H9 (cell line): ENCODE data around the gene POU2AF1. TPM values are rescaled to one million over a fixed set of nuclear protein-coding genes. Genes with fewer than 3 reads are reported as not detected.

ENCODE experiments used
- DNase-seq: peaks from one replicate; pipeline ENCODE4 v3.0.0-alpha.2; 2017
- H2AFZ ChIP-seq: one replicate; pipeline ENCODE4 v1.6.1; 2013; ENCODE audit warnings: mild to moderate bottlenecking, low read length, control low read depth, moderate library complexity
- H2AK5ac ChIP-seq: 2 replicates; pipeline ENCODE4 v1.6.1; 2013; ENCODE audit warnings: low read length, control low read depth, mixed read lengths; ENCODE audit not compliant: insufficient read length
- H2BK120ac ChIP-seq: one replicate; pipeline ENCODE4 v1.6.1; 2013; ENCODE audit warnings: low read depth, mild to moderate bottlenecking, low read length, control low read depth, inconsistent platforms; ENCODE audit not compliant: poor library complexity, severe bottlenecking
- H2BK12ac ChIP-seq: 2 replicates; pipeline ENCODE4 v1.6.1; 2013; ENCODE audit warnings: low read length, control low read depth, mixed read lengths, low read depth; ENCODE audit not compliant: insufficient read length
- H2BK15ac ChIP-seq: 2 replicates; pipeline ENCODE4 v1.6.1; 2013; ENCODE audit warnings: low read depth, low read length, control low read depth
- H2BK20ac ChIP-seq: one replicate; pipeline ENCODE4 v1.6.1; 2013; ENCODE audit warnings: low read depth, mild to moderate bottlenecking, low read length, control low read depth, inconsistent platforms; ENCODE audit not compliant: poor library complexity, severe bottlenecking
- H2BK5ac ChIP-seq: 2 replicates; pipeline ENCODE4 v1.6.1; 2013; ENCODE audit warnings: low read length, control low read depth, mixed read lengths; ENCODE audit not compliant: insufficient read length
- H3K14ac ChIP-seq: 2 replicates; pipeline ENCODE4 v1.6.1; 2013; ENCODE audit warnings: low read length, control low read depth; ENCODE audit not compliant: insufficient read depth
- H3K18ac ChIP-seq: 2 replicates; pipeline ENCODE4 v1.6.1; 2013; ENCODE audit warnings: low read depth, mild to moderate bottlenecking, mixed read lengths, low read length, control low read depth; ENCODE audit not compliant: insufficient read length
- H3K23ac ChIP-seq: 2 replicates; pipeline ENCODE4 v1.6.1; 2013; ENCODE audit warnings: low read length, control low read depth, mixed read lengths, low read depth; ENCODE audit not compliant: insufficient read length
- H3K23me2 ChIP-seq: 2 replicates; pipeline ENCODE4 v1.6.1; 2013; ENCODE audit warnings: low read depth, mild to moderate bottlenecking, mixed read lengths, low read length, control low read depth; ENCODE audit not compliant: insufficient read length, poor library complexity, severe bottlenecking
- H3K27ac ChIP-seq: 2 replicates; pipeline ENCODE4 v1.5.1; 2013; ENCODE audit warnings: low read length, control low read depth, mixed read lengths, low read depth; ENCODE audit not compliant: insufficient read length
- H3K27me3 ChIP-seq: 2 replicates; pipeline ENCODE4 v1.6.1; 2013; ENCODE audit warnings: low read length, control low read depth, inconsistent platforms; ENCODE audit not compliant: insufficient read depth
- H3K4ac ChIP-seq: 2 replicates; pipeline ENCODE4 v1.6.1; 2013; ENCODE audit warnings: low read depth, mild to moderate bottlenecking, control low read depth, inconsistent platforms, low read length, moderate library complexity
- H3K4me1 ChIP-seq: 2 replicates; pipeline ENCODE4 v1.6.1; 2013; ENCODE audit warnings: low read length, control low read depth, inconsistent platforms; ENCODE audit not compliant: insufficient read depth
- H3K4me2 ChIP-seq: 2 replicates; pipeline ENCODE4 v1.6.1; 2013; ENCODE audit warnings: low read length, control low read depth, mixed read lengths; ENCODE audit not compliant: insufficient read length, insufficient read depth
- H3K56ac ChIP-seq: 2 replicates; pipeline ENCODE4 v1.6.1; 2013; ENCODE audit warnings: low read depth, mild to moderate bottlenecking, mixed read lengths, low read length, control low read depth; ENCODE audit not compliant: insufficient read length
- H3K79me1 ChIP-seq: 2 replicates; pipeline ENCODE4 v1.6.1; 2013; ENCODE audit warnings: low read depth, mild to moderate bottlenecking, moderate library complexity, low read length, control low read depth, inconsistent platforms; ENCODE audit not compliant: insufficient read depth, poor library complexity, severe bottlenecking
- H3K79me2 ChIP-seq: 2 replicates; pipeline ENCODE4 v1.6.1; 2013; ENCODE audit warnings: low read length, control low read depth, inconsistent platforms; ENCODE audit not compliant: insufficient read depth
- H3K9ac ChIP-seq: 2 replicates; pipeline ENCODE4 v1.6.1; 2013; ENCODE audit warnings: low read length, control low read depth, mixed read lengths; ENCODE audit not compliant: insufficient read length; ENCODE audit errors: extremely low read depth
- H3K9me3 ChIP-seq: one replicate; pipeline ENCODE4 v1.6.1; 2013; ENCODE audit warnings: low read depth, low read length, inconsistent platforms; ENCODE audit not compliant: control insufficient read depth
- H3T11ph ChIP-seq: one replicate; pipeline ENCODE4 v1.6.1; 2013; ENCODE audit warnings: mild to moderate bottlenecking, low read length, control low read depth, inconsistent platforms
- H4K20me1 ChIP-seq: one replicate; pipeline ENCODE4 v1.6.1; 2013; ENCODE audit not compliant: control insufficient read depth, insufficient read length, insufficient read depth
- H4K5ac ChIP-seq: 2 replicates; pipeline ENCODE4 v1.6.1; 2013; ENCODE audit warnings: low read depth, mild to moderate bottlenecking, mixed read lengths, low read length, control low read depth; ENCODE audit not compliant: insufficient read length
- H4K8ac ChIP-seq: replicated peaks from 2 replicates; pipeline ENCODE4 v1.6.1; 2013; ENCODE audit warnings: low read length, control low read depth, mixed read lengths, low read depth; ENCODE audit not compliant: insufficient read length
- H4K91ac ChIP-seq: 2 replicates; pipeline ENCODE4 v1.6.1; 2013; ENCODE audit warnings: low read depth, mild to moderate bottlenecking, moderate library complexity, mixed read lengths, low read length, control low read depth; ENCODE audit not compliant: insufficient read length
- H3K27ac Mint-ChIP-seq, 3 experiments: 2 replicates in 2 of 3; 3 replicates in 1 of 3; pipeline ENCODE4 v1.8.0; 2020 to 2021; ENCODE audit warnings: mixed read lengths in 3 of 3, mild to moderate bottlenecking in 1 of 3, moderate library complexity in 1 of 3
- H3K27me3 Mint-ChIP-seq: 2 replicates; pipeline ENCODE4 v1.8.0; 2021; ENCODE audit warnings: low read depth, mild to moderate bottlenecking, moderate library complexity, mixed read lengths
- H3K36me3 Mint-ChIP-seq, 3 experiments: 2 replicates in 2 of 3; 3 replicates in 1 of 3; pipeline ENCODE4 v1.8.0; 2020 to 2021; ENCODE audit warnings: low read depth in 3 of 3, mixed read lengths in 3 of 3; ENCODE audit not compliant: insufficient read depth in 1 of 3
- H3K4me1 Mint-ChIP-seq, 2 experiments: 2 replicates each; pipeline ENCODE4 v1.8.0; 2020; ENCODE audit warnings: mixed read lengths in 2 of 2
- H3K4me3 Mint-ChIP-seq, 2 experiments: 2 replicates in 1 of 2; 3 replicates in 1 of 2; pipeline ENCODE4 v1.8.0; 2020 to 2021; ENCODE audit warnings: mild to moderate bottlenecking in 2 of 2, mixed read lengths in 2 of 2, moderate library complexity in 1 of 2
- H3K9me3 Mint-ChIP-seq, 2 experiments: 2 replicates in 1 of 2; 3 replicates in 1 of 2; pipeline ENCODE4 v1.8.0; 2020; ENCODE audit warnings: mild to moderate bottlenecking in 2 of 2, mixed read lengths in 2 of 2, moderate library complexity in 1 of 2
- CTCF ChIP-seq: fragments of 200-600 bp; sonication (generic); conservative IDR thresholded peaks from 3 replicates; pipeline ENCODE4 v1.8.0; 2021; ENCODE audit warnings: antibody characterized with exemption, mild to moderate bottlenecking
- WGBS: extraction: QIAGEN DNeasy Blood & Tissue Kit; methylation state at CpG from one replicate; pipeline ENCODE4 v1.1.7; 2013; ENCODE audit warnings: missing lambda C conversion rate, low lambda C conversion rate, mixed read lengths; ENCODE audit not compliant: insufficient read length; ENCODE audit errors: extremely low coverage; 5-methylcytosine and 5-hydroxymethylcytosine counted together
- total RNA-seq: library from RNA; stranded (reverse); gene quantifications from 2 replicates; pipeline ENCODE4 v1.2.1, GENCODE V29; 2021

The POU2AF1 gene
- total RNA-seq, 1 experiment from 2014 or later: not detected

GRCh38 chr11:111310088-111310487 is 69.0 kb downstream of the POU2AF1 start:
- no peak overlapping the region for H4K8ac ChIP-seq
- no peaks in the 10 kb centered on the region for H3K23me2 ChIP-seq
- H2BK5ac ChIP-seq: no peak overlapping the region
- no peak overlapping the region for H2AK5ac ChIP-seq
- H3K4me3 Mint-ChIP-seq: no peak overlapping the region
- no peak for TF ChIP-seq CTCF
- no peak overlapping the region for H4K91ac ChIP-seq
- WGBS: no CpG with 5 or more reads among the region's 3 CpGs
- no peak overlapping the region for H2BK120ac ChIP-seq
- no peak overlapping the region for H3K14ac ChIP-seq
- no peaks in the 10 kb centered on the region for H3K4me1 ChIP-seq
- no peak overlapping the region for H4K5ac ChIP-seq
- H3K27me3 ChIP-seq: no peaks in the 10 kb centered on the region
- H3K36me3 Mint-ChIP-seq: no peaks in the 10 kb centered on the region
- no peaks in the 10 kb centered on the region for H3K79me1 ChIP-seq
- no peak overlapping the region for H3K4ac ChIP-seq
- H3K4me2 ChIP-seq: no peak overlapping the region
- 0 out of 4 replicates have a peak, but pooled peaks cover 2 to 7% of the 10 kb centered on the region in 2 experiments for H3K4me1 Mint-ChIP-seq
- H3K27me3 Mint-ChIP-seq: peaks cover 5% of the 10 kb centered on the region; the same call in 1 of the 2 replicates
- H3K79me2 ChIP-seq: no peaks in the 10 kb centered on the region
- no peak overlapping the region for H2AFZ ChIP-seq
- no peak overlapping the region for H3K27ac ChIP-seq
- no peak overlapping the region for H2BK12ac ChIP-seq
- H2BK15ac ChIP-seq: no peak overlapping the region
- H3K23ac ChIP-seq: no peak overlapping the region
- no peak overlapping the region for H3K56ac ChIP-seq
- H3T11ph ChIP-seq: no peak overlapping the region
- H4K20me1 ChIP-seq: no peaks in the 10 kb centered on the region
- no peaks in the 10 kb centered on the region for H3K9me3 Mint-ChIP-seq
- no peak overlapping the region for H3K27ac Mint-ChIP-seq
- no peak overlapping the region for H3K9ac ChIP-seq
- H2BK20ac ChIP-seq: no peak overlapping the region
- no peak for DNase-seq
- H3K9me3 ChIP-seq: no peaks in the 10 kb centered on the region
- H3K18ac ChIP-seq: no peak overlapping the region
